Keratinocyte (primary cell): Measurements from ENCODE around the gene COL9A3. TPM values are rescaled to one million over a fixed set of nuclear protein-coding genes. Genes with fewer than 3 reads are reported as not detected.

Experiments
- DNase-seq: peaks from one replicate; pipeline ENCODE4 v3.0.0-alpha.2; 2011; ENCODE audit warnings: low read depth, missing footprints, low spot score
- FAIRE-seq: peaks from 2 replicates; lab custom pipeline; 2011; peaks lifted over from hg19 to GRCh38; lab: Jason Lieb, UNC
- H2AFZ ChIP-seq: 2 replicates; pipeline ENCODE4 v1.6.0; 2012; ENCODE audit warnings: low read length, control low read depth, inconsistent platforms; ENCODE audit not compliant: control insufficient read depth
- H3K27ac ChIP-seq: 2 replicates; pipeline ENCODE4 v1.5.1; 2011; ENCODE audit warnings: low read length; ENCODE audit not compliant: control insufficient read depth, insufficient read depth
- H3K27me3 ChIP-seq: 3 replicates; pipeline ENCODE4 v1.6.0; 2011; ENCODE audit warnings: low read length; ENCODE audit not compliant: control insufficient read depth, insufficient read depth; ENCODE audit errors: extremely low read depth
- H3K36me3 ChIP-seq, 2 experiments: 2 replicates in 1 of 2; 3 replicates in 1 of 2; pipeline ENCODE4 v1.5.1; 2011; ENCODE audit warnings: low read length in 2 of 2, mild to moderate bottlenecking in 1 of 2; ENCODE audit not compliant: control insufficient read depth in 2 of 2, insufficient read depth in 2 of 2; ENCODE audit errors: extremely low read depth in 1 of 2
- H3K4me1 ChIP-seq: 3 replicates; pipeline ENCODE4 v1.5.1; 2011; ENCODE audit warnings: low read length; ENCODE audit not compliant: control insufficient read depth, insufficient read depth; ENCODE audit errors: extremely low read depth
- H3K4me2 ChIP-seq: 3 replicates; pipeline ENCODE4 v1.6.0; 2011; ENCODE audit warnings: low read depth, low read length; ENCODE audit not compliant: control insufficient read depth, insufficient read depth; ENCODE audit errors: extremely low read depth
- H3K4me3 ChIP-seq, 3 experiments: fragments of 200-600 bp in 1 of 3; sonication (generic) in 1 of 3; 2 replicates in 2 of 3; 3 replicates in 1 of 3; pipeline ENCODE4 v1.5.1; 2011 to 2016; ENCODE audit warnings: low read length in 3 of 3, mild to moderate bottlenecking in 3 of 3, control low read depth in 2 of 3, inconsistent platforms in 1 of 3, low read depth in 1 of 3, mixed read lengths in 1 of 3, mixed run types in 1 of 3, moderate library complexity in 1 of 3; ENCODE audit not compliant: control insufficient read depth in 2 of 3, insufficient read depth in 2 of 3; ENCODE audit errors: extremely low read depth in 1 of 3
- H3K79me2 ChIP-seq: 2 replicates; pipeline ENCODE4 v1.6.0; 2012; ENCODE audit warnings: low read length; ENCODE audit not compliant: control insufficient read depth, insufficient read depth
- H3K9ac ChIP-seq: 3 replicates; pipeline ENCODE4 v1.6.0; 2011; ENCODE audit warnings: low read length; ENCODE audit not compliant: control insufficient read depth, insufficient read depth; ENCODE audit errors: extremely low read depth
- H3K9me1 ChIP-seq: 3 replicates; pipeline ENCODE4 v1.6.0; 2011; ENCODE audit warnings: low read length; ENCODE audit not compliant: control insufficient read depth, insufficient read depth; ENCODE audit errors: extremely low read depth
- H3K9me3 ChIP-seq: 2 replicates; pipeline ENCODE4 v1.5.1; 2012; ENCODE audit warnings: low read depth, low read length; ENCODE audit not compliant: control insufficient read depth
- H4K20me1 ChIP-seq: 3 replicates; pipeline ENCODE4 v1.6.0; 2011; ENCODE audit warnings: low read length; ENCODE audit not compliant: control insufficient read depth, insufficient read depth; ENCODE audit errors: extremely low read depth
- EZH2 ChIP-seq: IDR thresholded peaks from one replicate; pipeline ENCODE4 v1.6.1; 2012; ENCODE audit warnings: inconsistent platforms, mild to moderate bottlenecking, low read length, moderate library complexity
- dilution Hi-C: fragments of 300-500 bp; cut with MboI; formaldehyde crosslinking; loops from one replicate; pipeline ENCODE4 v1.7.0; 2020; ENCODE audit warnings: low sequenced_read_pairs; ENCODE audit not compliant: extremely low pct_ligation_motif_present
- polyA plus RNA-seq, 5 experiments: library from polyadenylated mRNA; depleted of rRNA in 3 of 5; stranded (reverse) in 3 of 5; stranded (forward) in 1 of 5; unstranded in 1 of 5; fragments of >200 nt; gene quantifications; 1 replicate in 1 of 5; 2 replicates in 3 of 5; 3 replicates in 1 of 5; pipeline versions ENCODE4 v1.2.1 to v1.2.3, GENCODE V29; 2011 to 2012; ENCODE audit warnings: missing spikeins in 2 of 5, low read depth in 1 of 5, low replicate concordance in 1 of 5
- TF ChIP-seq, protein P1 (sequence below), 3 experiments: IDR thresholded peaks in 1 of 3; conservative IDR thresholded peaks in 1 of 3; optimal IDR thresholded peaks in 1 of 3; 2 replicates in 2 of 3; 3 replicates in 1 of 3; pipeline versions ENCODE3 to v1.5.1; 2011; ENCODE audit warnings: low read length in 3 of 3, mild to moderate bottlenecking in 3 of 3, moderate library complexity in 2 of 3, control low read depth in 1 of 3, inconsistent platforms in 1 of 3; ENCODE audit not compliant: insufficient read depth in 2 of 3; ENCODE audit errors: extremely low read depth in 1 of 3

COL9A3 gene
- polyA plus RNA-seq, 1 donor (not counting 4 experiments of a cell fraction or from before 2014, with no cell fraction given) = 4.8 TPM

DNA sequence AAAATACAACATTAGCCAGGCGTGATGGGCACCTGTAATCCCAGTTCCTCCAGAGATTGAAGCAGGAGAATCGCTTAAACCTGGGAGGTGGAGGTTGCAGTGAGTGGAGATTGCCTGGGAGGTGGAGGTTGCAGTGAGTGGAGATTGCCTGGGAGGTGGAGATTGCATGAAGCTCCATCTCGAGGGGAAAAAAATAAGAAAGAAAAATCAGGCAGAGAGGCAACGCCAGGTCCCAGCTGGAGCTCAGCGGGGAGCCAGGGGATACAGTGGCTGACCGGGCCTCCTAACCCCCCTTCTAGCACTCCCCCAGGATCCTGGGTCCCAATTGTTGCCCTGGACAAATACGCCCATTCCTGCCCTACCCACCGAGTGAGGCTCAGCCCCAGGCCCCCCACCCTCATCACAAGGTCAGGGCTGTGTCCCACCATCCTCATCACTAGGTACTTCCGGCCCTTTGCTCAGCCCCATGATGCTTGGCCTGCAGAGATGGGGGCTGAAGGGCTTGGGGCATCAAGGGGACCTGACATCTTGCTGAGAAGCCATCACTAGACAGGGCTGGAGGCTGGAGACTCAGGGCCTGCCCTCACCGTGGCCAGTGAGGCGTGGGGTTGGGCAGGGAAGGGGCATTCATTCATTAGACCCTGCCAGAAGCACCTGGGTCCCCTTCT, 10.3 kb upstream of the COL9A3 start:
- H3K4me2 ChIP-seq = peak overlapping the region; percentile 86
- no peaks in the 10 kb centered on the region for H3K9me3 ChIP-seq
- H3K9me1 ChIP-seq = no peaks in the 10 kb centered on the region
- FAIRE-seq (no peak), DNase-seq (no peak)
- H3K4me1 ChIP-seq = peaks cover 12% of the 10 kb centered on the region
- dilution Hi-C loops = no loop called here
- H3K4me3 ChIP-seq = peak overlapping the region in 2 of 3 experiments; percentile 73 to 87
- H2AFZ ChIP-seq = no peak overlapping the region
- no peak overlapping the region for H3K27ac ChIP-seq
- no peak for TF ChIP-seq EZH2
- TF ChIP-seq, protein P1, sequence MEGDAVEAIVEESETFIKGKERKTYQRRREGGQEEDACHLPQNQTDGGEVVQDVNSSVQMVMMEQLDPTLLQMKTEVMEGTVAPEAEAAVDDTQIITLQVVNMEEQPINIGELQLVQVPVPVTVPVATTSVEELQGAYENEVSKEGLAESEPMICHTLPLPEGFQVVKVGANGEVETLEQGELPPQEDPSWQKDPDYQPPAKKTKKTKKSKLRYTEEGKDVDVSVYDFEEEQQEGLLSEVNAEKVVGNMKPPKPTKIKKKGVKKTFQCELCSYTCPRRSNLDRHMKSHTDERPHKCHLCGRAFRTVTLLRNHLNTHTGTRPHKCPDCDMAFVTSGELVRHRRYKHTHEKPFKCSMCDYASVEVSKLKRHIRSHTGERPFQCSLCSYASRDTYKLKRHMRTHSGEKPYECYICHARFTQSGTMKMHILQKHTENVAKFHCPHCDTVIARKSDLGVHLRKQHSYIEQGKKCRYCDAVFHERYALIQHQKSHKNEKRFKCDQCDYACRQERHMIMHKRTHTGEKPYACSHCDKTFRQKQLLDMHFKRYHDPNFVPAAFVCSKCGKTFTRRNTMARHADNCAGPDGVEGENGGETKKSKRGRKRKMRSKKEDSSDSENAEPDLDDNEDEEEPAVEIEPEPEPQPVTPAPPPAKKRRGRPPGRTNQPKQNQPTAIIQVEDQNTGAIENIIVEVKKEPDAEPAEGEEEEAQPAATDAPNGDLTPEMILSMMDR (optimal IDR thresholded peaks at IDR 0.05 in 1 of 3, IDR thresholded peaks at IDR 0.05 in 1 of 3, conservative IDR thresholded peaks at IDR 0.05 in 1 of 3; ENCODE audit: extremely low read depth in 1 of 3, insufficient read depth in 2 of 3, low read length in 3 of 3) = no peak
- H3K27me3 ChIP-seq = no peaks in the 10 kb centered on the region
- peaks cover 2% of the 10 kb centered on the region for H4K20me1 ChIP-seq
- H3K9ac ChIP-seq = peak overlapping the region; percentile 78
- peaks cover 12 to 23% of the 10 kb centered on the region in 2 experiments for H3K36me3 ChIP-seq
- peaks cover 29% of the 10 kb centered on the region for H3K79me2 ChIP-seq

DNA sequence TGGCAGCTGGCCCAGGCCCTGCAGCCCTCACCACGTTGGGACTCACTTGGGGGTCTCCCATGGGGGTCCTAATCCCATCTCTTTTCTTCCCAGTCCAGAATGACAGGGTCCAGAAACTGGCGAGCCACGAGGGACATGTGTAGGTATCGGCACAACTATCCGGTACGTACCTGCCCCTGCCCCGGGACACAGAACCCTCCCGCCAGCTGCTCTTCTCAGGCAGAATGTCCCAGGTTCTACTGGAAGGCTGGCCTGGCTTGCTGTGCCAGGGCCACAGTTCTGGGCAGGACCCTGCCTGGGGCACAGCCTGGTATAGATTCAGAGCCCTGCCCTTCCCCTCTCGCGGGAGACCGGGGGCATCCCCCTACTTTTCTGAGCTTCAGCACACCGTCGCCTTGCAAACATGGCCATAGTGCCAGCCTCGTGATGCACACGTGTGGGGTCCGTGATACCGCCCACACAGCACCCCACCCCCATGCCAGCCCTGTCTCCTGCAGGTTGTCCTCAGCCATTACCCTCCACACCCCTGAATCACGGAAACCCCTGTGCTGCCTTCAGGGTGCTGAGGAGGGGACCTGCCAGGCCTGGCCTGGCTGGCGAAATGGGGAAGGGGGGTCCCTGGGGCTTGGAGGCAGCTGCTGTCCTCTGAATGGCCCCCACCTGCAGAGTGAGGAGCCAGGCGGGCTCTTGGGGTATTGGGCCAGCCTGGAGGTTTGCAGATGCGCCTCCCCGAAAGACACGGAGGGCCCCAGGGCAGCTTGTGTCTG, 9.2 kb upstream of the COL9A3 start:
- Histone ChIP-seq H3K4me1 (peaks cover 12% of the 10 kb centered on the region), H3K27ac (no peak overlapping the region), H3K4me2 (no peak overlapping the region), H3K79me2 (peaks cover 29% of the 10 kb centered on the region), H3K9me1 (no peaks in the 10 kb centered on the region), H3K36me3 (peaks cover 11 to 28% of the 10 kb centered on the region in 2 experiments), H2AFZ (no peak overlapping the region), H3K9me3 (no peaks in the 10 kb centered on the region), H3K9ac (no peak overlapping the region), H3K27me3 (no peaks in the 10 kb centered on the region), H4K20me1 (peaks cover 2% of the 10 kb centered on the region), H3K4me3 (no peak overlapping the region)
- TF ChIP-seq, protein P1 (optimal IDR thresholded peaks at IDR 0.05 in 1 of 3, IDR thresholded peaks at IDR 0.05 in 1 of 3, conservative IDR thresholded peaks at IDR 0.05 in 1 of 3; ENCODE audit: extremely low read depth in 1 of 3, insufficient read depth in 2 of 3, low read length in 3 of 3) = no peak
- no peak for TF ChIP-seq EZH2
- dilution Hi-C loops = no loop called here
- no peak for FAIRE-seq
- DNase-seq = no peak
